Hepatocyte (in vitro differentiated cells): ENCODE data around the gene ZNF579. TPM values are rescaled to one million over a fixed set of nuclear protein-coding genes. Genes with fewer than 3 reads are reported as not detected.

Experiments
- DNase-seq: peaks from one replicate; pipeline ENCODE4 v3.0.0-alpha.2; 2016; ENCODE audit warnings: low spot score
- H2AFZ ChIP-seq: fragments of 200-600 bp; sonication (generic); 2 replicates; pipeline ENCODE4 v1.6.0; 2016; ENCODE audit warnings: antibody characterized with exemption, mild to moderate bottlenecking
- H3K27ac ChIP-seq: fragments of 200-600 bp; sonication (generic); 2 replicates; pipeline ENCODE4 v1.5.1; 2016; ENCODE audit warnings: mild to moderate bottlenecking
- H3K27me3 ChIP-seq: fragments of 200-600 bp; sonication (generic); 2 replicates; pipeline ENCODE4 v1.6.1; 2016
- H3K36me3 ChIP-seq: fragments of 200-600 bp; sonication (generic); replicated peaks from 2 replicates; pipeline ENCODE4 v1.5.1; 2016; ENCODE audit warnings: low read depth; ENCODE audit not compliant: insufficient read depth
- H3K4me1 ChIP-seq: fragments of 200-600 bp; sonication (generic); 2 replicates; pipeline ENCODE4 v1.5.1; 2016; ENCODE audit warnings: mild to moderate bottlenecking, moderate library complexity; ENCODE audit not compliant: insufficient read depth
- H3K4me2 ChIP-seq: fragments of 200-600 bp; sonication (generic); 2 replicates; pipeline ENCODE4 v1.6.0; 2016
- H3K4me3 ChIP-seq: fragments of 200-600 bp; sonication (generic); 2 replicates; pipeline ENCODE4 v1.5.1; 2016; ENCODE audit warnings: mild to moderate bottlenecking
- H3K79me2 ChIP-seq: fragments of 200-600 bp; sonication (generic); 2 replicates; pipeline ENCODE4 v1.6.0; 2017; ENCODE audit warnings: mild to moderate bottlenecking
- H3K9me2 ChIP-seq: fragments of 200-600 bp; sonication (generic); replicated peaks from 2 replicates; pipeline ENCODE4 v1.6.0; 2017; ENCODE audit warnings: mild to moderate bottlenecking; ENCODE audit not compliant: insufficient read depth
- H3K9me3 ChIP-seq: fragments of 200-600 bp; sonication (generic); 2 replicates; pipeline ENCODE4 v1.5.1; 2016; ENCODE audit warnings: low read depth, mild to moderate bottlenecking
- H4K20me1 ChIP-seq: fragments of 200-600 bp; sonication (generic); 2 replicates; pipeline ENCODE4 v1.6.0; 2016; ENCODE audit warnings: mild to moderate bottlenecking; ENCODE audit not compliant: insufficient read depth, poor library complexity, severe bottlenecking
- EZH2 ChIP-seq: fragments of 200-600 bp; sonication (generic); IDR thresholded peaks from 2 replicates; pipeline ENCODE4 v1.6.1; 2016; ENCODE audit warnings: antibody characterized with exemption, mild to moderate bottlenecking, borderline replicate concordance
- EZH2phosphoT487 ChIP-seq: fragments of 200-600 bp; sonication (generic); IDR thresholded peaks from one replicate; pipeline ENCODE4 v1.6.1; 2018; ENCODE audit warnings: antibody characterized with exemption, mild to moderate bottlenecking, low read depth, moderate library complexity; ENCODE audit not compliant: unreplicated experiment, severe bottlenecking
- WGBS: methylation state at CpG from one replicate; pipeline ENCODE4 v1.1.6; 2016; ENCODE audit warnings: low lambda C conversion rate; ENCODE audit errors: missing lambda C conversion rate; 5-methylcytosine and 5-hydroxymethylcytosine counted together
- polyA plus RNA-seq: library from polyadenylated mRNA; unstranded; fragments of >200 nt; fragmentation: Nextera tagmentation; extraction: Ambion mirVana; gene quantifications from 2 replicates; pipeline ENCODE4 v1.2.1, GENCODE V29; 2016
- total RNA-seq: library from RNA; depleted of rRNA; stranded (reverse); fragments of >200 nt; gene quantifications from 2 replicates; pipeline ENCODE4 v1.2.3, GENCODE V29; 2014
- TF ChIP-seq, protein P1 (sequence below): fragments of 200-600 bp; sonication (generic); IDR thresholded peaks from 2 replicates; pipeline ENCODE4 v1.5.1; 2016; ENCODE audit warnings: antibody characterized with exemption, mild to moderate bottlenecking; ENCODE audit not compliant: poor library complexity

Gene ZNF579
- total and polyA plus RNA-seq, 2 experiments from 2014 or later: 5.1 to 14.8 TPM

DNA sequence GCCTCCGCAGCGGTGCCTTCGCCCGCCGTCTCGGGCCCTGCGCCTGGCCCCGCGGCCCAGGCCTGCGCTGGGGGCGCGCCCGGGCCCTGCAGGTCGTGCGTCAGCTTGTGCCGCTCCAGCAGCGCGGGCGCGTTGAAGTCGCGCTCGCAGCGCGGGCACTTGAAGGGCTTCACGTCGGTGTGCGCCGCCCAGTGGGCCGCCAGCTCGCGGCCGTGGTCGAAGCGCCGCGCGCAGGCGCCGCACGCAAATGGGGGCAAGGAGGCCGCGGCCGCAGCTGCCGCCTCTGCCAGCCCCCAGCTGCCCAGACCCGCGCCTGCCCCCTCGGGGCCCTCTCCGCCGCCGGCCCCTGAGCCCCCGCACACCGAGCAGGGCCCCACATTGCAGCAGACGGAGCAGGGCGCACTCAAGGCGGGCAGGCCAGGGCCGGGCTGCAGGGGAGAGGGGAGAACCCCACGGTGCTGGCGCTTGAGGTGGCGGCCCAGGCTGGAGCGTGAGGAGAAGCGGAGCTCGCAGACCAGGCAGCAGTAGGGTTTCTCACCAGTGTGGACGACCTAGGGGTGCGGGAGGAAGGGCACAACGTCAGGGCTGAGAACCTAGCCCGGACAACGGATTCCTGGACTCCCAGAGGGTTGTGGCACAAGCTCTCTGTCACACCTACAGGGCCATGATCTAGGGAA is 12.6 kb upstream of the ZNF579 start:
- H3K9me3 ChIP-seq: no peaks in the 10 kb centered on the region
- no peaks in the 10 kb centered on the region for H3K4me1 ChIP-seq
- WGBS: 98% methylated on average over 42 of the region's 68 CpGs
- no peaks in the 10 kb centered on the region for H3K79me2 ChIP-seq
- DNase-seq: no peak
- no peaks in the 10 kb centered on the region for H3K27me3 ChIP-seq
- no peaks in the 10 kb centered on the region for H4K20me1 ChIP-seq
- TF ChIP-seq EZH2 (no peak), EZH2phosphoT487 (no peak)
- TF ChIP-seq, protein P1, sequence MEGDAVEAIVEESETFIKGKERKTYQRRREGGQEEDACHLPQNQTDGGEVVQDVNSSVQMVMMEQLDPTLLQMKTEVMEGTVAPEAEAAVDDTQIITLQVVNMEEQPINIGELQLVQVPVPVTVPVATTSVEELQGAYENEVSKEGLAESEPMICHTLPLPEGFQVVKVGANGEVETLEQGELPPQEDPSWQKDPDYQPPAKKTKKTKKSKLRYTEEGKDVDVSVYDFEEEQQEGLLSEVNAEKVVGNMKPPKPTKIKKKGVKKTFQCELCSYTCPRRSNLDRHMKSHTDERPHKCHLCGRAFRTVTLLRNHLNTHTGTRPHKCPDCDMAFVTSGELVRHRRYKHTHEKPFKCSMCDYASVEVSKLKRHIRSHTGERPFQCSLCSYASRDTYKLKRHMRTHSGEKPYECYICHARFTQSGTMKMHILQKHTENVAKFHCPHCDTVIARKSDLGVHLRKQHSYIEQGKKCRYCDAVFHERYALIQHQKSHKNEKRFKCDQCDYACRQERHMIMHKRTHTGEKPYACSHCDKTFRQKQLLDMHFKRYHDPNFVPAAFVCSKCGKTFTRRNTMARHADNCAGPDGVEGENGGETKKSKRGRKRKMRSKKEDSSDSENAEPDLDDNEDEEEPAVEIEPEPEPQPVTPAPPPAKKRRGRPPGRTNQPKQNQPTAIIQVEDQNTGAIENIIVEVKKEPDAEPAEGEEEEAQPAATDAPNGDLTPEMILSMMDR: no peak
- no peaks in the 10 kb centered on the region for H3K36me3 ChIP-seq
- no peak overlapping the region for H2AFZ ChIP-seq
- no peaks in the 10 kb centered on the region for H3K9me2 ChIP-seq
- H3K27ac ChIP-seq: no peak overlapping the region
- H3K4me3 ChIP-seq: no peak overlapping the region
- H3K4me2 ChIP-seq: no peak overlapping the region

- no peaks in the 10 kb centered on the region for H3K79me2 ChIP-seq
- H4K20me1 ChIP-seq: no peaks in the 10 kb centered on the region
- no peaks in the 10 kb centered on the region for H3K4me1 ChIP-seq
- H3K4me3 ChIP-seq: no peak overlapping the region
- H3K27ac ChIP-seq: no peak overlapping the region
- no peak for DNase-seq
- TF ChIP-seq EZH2phosphoT487: no peak
- TF ChIP-seq, protein P1: no peak
- TF ChIP-seq EZH2: no peak
- no peak overlapping the region for H2AFZ ChIP-seq
- H3K27me3 ChIP-seq: no peaks in the 10 kb centered on the region
- no peaks in the 10 kb centered on the region for H3K36me3 ChIP-seq
- no peak overlapping the region for H3K4me2 ChIP-seq
- H3K9me3 ChIP-seq: no peaks in the 10 kb centered on the region
- 97% methylated on average over 23 of the region's 73 CpGs for WGBS
- H3K9me2 ChIP-seq: no peaks in the 10 kb centered on the region
These were observed 11.9 kb upstream of the ZNF579 start for GRCh38 chr19:55592391-55593090.

DNA sequence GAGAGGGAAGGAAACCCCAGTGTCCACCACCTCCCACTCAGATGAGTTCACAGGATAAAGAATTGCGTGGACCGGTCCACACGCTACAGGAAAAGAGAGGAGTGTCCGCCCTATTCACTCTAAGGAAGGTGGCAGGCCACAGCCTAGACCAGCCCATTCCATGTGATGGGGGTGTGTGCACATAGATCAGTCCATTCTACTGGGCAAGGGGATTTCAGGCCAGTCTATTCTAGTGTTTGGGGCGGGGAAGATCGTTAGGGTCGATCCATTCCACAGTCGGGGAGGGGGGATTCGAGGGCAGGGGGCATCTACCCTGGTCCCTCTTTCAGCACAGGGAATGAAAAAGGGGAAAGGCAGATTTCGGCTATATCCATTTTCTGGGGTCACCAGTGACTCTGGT is 10.9 kb upstream of the ZNF579 start:
- no peak overlapping the region for H3K4me2 ChIP-seq
- no peaks in the 10 kb centered on the region for H3K79me2 ChIP-seq
- no peaks in the 10 kb centered on the region for H3K36me3 ChIP-seq
- H3K27ac ChIP-seq: no peak overlapping the region
- no peaks in the 10 kb centered on the region for H3K9me3 ChIP-seq
- H3K27me3 ChIP-seq: no peaks in the 10 kb centered on the region
- no peak for TF ChIP-seq EZH2phosphoT487
- TF ChIP-seq, protein P1: no peak
- TF ChIP-seq EZH2: no peak
- no peak overlapping the region for H3K4me3 ChIP-seq
- no peaks in the 10 kb centered on the region for H4K20me1 ChIP-seq
- H3K9me2 ChIP-seq: no peaks in the 10 kb centered on the region
- DNase-seq: no peak
- H3K4me1 ChIP-seq: peaks cover 3% of the 10 kb centered on the region
- WGBS: 96% methylated on average over 10 of the region's 10 CpGs
- H2AFZ ChIP-seq: no peak overlapping the region
